ENCODE results near the gene CFAP58. TPM values are rescaled to one million over a fixed set of nuclear protein-coding genes. Genes with fewer than 3 reads are reported as not detected.

Gene CFAP58
- total and polyA plus RNA-seq, 2 of the 13 experiments (the other 11 are each of a cell fraction or from before 2014, with no cell fraction given) = 0.03 TPM; not detected in 1

DNA sequence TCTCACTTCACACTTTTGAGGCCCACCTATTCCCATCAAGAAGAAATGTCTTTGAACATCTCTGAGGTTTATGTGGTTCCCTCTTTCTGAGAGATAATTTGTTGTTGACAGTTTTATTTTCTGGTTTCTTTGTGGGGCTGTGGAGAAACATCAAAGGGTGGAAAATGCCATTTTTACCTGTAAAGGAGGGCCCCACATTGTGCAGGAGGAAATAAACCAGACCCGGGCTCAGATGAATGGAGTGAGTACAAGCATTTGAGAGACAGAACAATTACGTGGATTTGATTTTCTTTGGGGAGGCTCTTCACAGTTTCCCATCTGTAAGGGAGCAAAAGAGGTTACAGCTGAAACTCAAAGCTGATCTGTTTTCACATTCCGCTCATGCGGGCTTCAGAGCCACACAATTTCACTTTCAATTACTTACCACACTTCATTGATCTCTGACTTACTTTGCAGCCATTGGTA lies 45.2 kb upstream of the CFAP58 start (continued):
- TF ChIP-seq ZNF180 (CRISPR knock-in tag; IDR thresholded peaks at IDR 0.05; ENCODE audit: borderline replicate concordance, low read depth) = no peak

DNA sequence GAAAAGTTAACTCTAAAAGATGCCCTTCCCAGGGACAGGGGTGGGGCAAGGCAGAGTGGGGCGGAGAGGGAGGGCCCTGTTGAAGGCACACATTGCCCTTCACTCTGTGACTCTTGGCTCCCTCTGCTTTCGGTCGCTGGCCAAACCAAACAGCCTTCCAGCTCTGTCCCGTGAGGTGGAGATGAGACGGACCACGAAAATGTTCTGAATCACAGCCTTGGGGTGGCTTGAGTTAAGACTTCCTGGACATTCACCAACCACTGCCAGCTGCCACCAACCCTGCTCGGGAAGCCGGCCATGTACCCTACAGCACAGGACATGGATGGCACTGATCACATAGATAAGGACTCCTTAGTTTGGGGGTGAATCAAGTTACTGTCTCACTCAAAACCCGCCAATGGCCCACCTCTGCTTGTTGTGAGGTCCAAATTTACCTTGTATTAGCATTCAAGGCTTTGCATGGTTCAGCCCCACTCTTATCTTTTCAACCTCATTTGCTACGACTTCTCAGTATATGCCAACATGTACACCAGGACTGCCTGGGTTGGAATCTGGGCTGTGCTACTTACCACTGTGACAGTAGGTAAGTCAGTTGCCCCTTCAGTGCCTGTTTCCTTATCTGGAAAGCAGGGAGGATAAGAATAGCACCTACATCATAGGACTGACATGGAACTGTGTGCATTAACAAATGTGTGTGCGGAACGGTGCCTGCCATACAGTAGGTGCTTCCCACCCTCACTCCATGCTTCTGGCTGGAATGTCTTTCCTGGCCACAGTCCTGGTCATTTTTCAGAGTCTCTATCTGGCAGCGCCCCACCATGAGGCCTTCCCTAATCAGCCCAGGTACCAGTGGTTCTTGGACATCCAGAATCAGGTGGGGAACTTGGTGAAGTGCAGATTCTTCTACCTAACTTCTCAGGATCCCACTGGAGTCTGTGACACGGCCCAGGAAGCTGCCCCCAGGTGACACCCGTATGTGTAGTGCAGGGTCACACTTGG lies 43.4 kb upstream of the CFAP58 start:
- H3K4me3 ChIP-seq (replicated peaks in 1 of 3; ENCODE audit: insufficient read depth in 1 of 3, low read depth in 2 of 3, low read length in 3 of 3) = no peak overlapping the region
- no peaks in the 10 kb centered on the region for H4K20me1 ChIP-seq (ENCODE audit: insufficient read depth, low read length)
- peaks cover 8 to 10% of the 10 kb centered on the region in 2 experiments; a peak in 4 of 5 replicates for H3K36me3 ChIP-seq (replicated peaks in 1 of 2; ENCODE audit: control insufficient read depth in 1 of 2, insufficient read depth in 2 of 2, low read length in 2 of 2)
- in situ Hi-C loops (cut with HindIII; ENCODE audit: extremely low pct_ligation_motif_present, low pct_unique_long_range_greater_than_20kb) (no loop called here), intact Hi-C loops (cut with micrococcal nuclease; ENCODE audit: unreplicated experiment) (no loop called here)
- ChIA-PET CTCF (ENCODE audit: low intra/inter-chr PET ratio, low total read pairs) (interaction anchor here (3.0 kb wide), 1 partner anchor 40 kb away, joined by 7 read pairs; no protein-coding TSS in a partner anchor), POLR2A (no interaction called here)
- no peak for ATAC-seq
- H3K9ac ChIP-seq (ENCODE audit: insufficient read depth, low read depth, low read length) = no peak overlapping the region
- no peaks in the 10 kb centered on the region for H3K79me2 ChIP-seq (ENCODE audit: insufficient read depth, low read length)
- H3K4me1 ChIP-seq (ENCODE audit: insufficient read depth, low read length) = no peaks in the 10 kb centered on the region
- no TSS peak for BruUV-seq (replicated peaks)
- WGBS (ENCODE audit: low lambda C conversion rate) = 93% methylated on average over 14 of the region's 15 CpGs
- no peaks in the 10 kb centered on the region for H3K9me3 ChIP-seq (ENCODE audit: low read length)
- no peaks in the 10 kb centered on the region; a peak in 1 of 5 replicates for H3K27me3 ChIP-seq (ENCODE audit: control insufficient read depth in 1 of 2, insufficient read depth in 2 of 2, low read length in 2 of 2)
- no peak overlapping the region for H2AFZ ChIP-seq (ENCODE audit: low read length)
- TF ChIP-seq SOX6 (IDR thresholded peaks at IDR 0.05) (no peak), SOX6 (CRISPR knock-in tag; IDR thresholded peaks at IDR 0.05) (no peak), ZNF350 (CRISPR knock-in tag; IDR thresholded peaks at IDR 0.05; ENCODE audit: borderline replicate concordance, low read depth) (no peak)
- TF ChIP-seq, protein P1, sequence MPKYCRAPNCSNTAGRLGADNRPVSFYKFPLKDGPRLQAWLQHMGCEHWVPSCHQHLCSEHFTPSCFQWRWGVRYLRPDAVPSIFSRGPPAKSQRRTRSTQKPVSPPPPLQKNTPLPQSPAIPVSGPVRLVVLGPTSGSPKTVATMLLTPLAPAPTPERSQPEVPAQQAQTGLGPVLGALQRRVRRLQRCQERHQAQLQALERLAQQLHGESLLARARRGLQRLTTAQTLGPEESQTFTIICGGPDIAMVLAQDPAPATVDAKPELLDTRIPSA (CRISPR knock-in tag; IDR thresholded peaks at IDR 0.05; ENCODE audit: borderline replicate concordance) = no peak
- no peak overlapping the region for H3K4me2 ChIP-seq (ENCODE audit: low read depth, low read length)
- no peak for FAIRE-seq
- DNase-seq (ENCODE audit: low spot score) = no peak
- H3K27ac ChIP-seq (ENCODE audit: extremely low read length, insufficient read depth, low read length) = no peak overlapping the region
